Testis (tissue), 2 donors: Measurements from ENCODE around the gene DHRS2.

Experiments
- CTCF ChIP-seq, 3 experiments: fragments of 450-650 bp in 2 of 3; fragments of 200-600 bp in 1 of 3; sonication (generic) in 1 of 3; IDR thresholded peaks; one replicate each; pipeline ENCODE4 v1.5.1; 2016 to 2019; ENCODE audit warnings: antibody characterized with exemption in 3 of 3, mild to moderate bottlenecking in 2 of 3, moderate library complexity in 1 of 3
- POLR2A ChIP-seq: fragments of 450-650 bp; IDR thresholded peaks from one replicate; pipeline ENCODE4 v1.6.1; 2017; ENCODE audit warnings: antibody characterized with exemption, mild to moderate bottlenecking, moderate library complexity

GRCh38 chr14:23609001-23609400, 27.2 kb upstream of the DHRS2 start:
- no peak for TF ChIP-seq CTCF (IDR thresholded peaks at IDR 0.05)
- no peak for TF ChIP-seq POLR2A
